Heart left ventricle (tissue), 13 donors: ENCODE measurements around the gene EWSR1.

Source experiments
- CTCF ChIP-seq, 12 donors: fragments of 200-600 bp; sonication (generic) in 4 of 12; IDR thresholded peaks; one replicate each; pipeline versions ENCODE4 v1.5.0 to v1.8.0; 2018 to 2022; ENCODE audit warnings: antibody characterized with exemption in 12 of 12, mild to moderate bottlenecking in 5 of 12
- POLR2A ChIP-seq, 2 donors: fragments of 450-650 bp; IDR thresholded peaks; one replicate each; pipeline ENCODE4 v1.6.1; 2017; ENCODE audit warnings: antibody characterized with exemption in 2 of 2, mild to moderate bottlenecking in 2 of 2, moderate library complexity in 2 of 2
- donor health status: ischemic (EF 13 %, LVEDD 7.1; RV severe dilation, severe dysfunction).
- donor health status: DM: no; HTN: yes; CAD: no.
- donor health status: DM: no; HTN: no; CAD: no.
- donor health status: ischemic (EF 25% LVEDD 6.9; RV normal size, moderate dysfunction).
- donor health status: ischemic (EF 25% LVEDD 5.7; RV mildly dilated, moderate dysfunction).
- donor health status: ischemic (EF 35%, LVEDD 5.7; RV mildly dilated, moderate dysfunction).
- donor health status: nonischemic (EF 11% LVEDD 7.7; RV severe dilation, severe dysfunction).
- donor health status: DM: yes; HTN: yes; CAD: no.
- donor health status: PGD.
- donor health status: ischemic (EF 29% LVEDD 5.4; RV normal size, mild dysfunction).
- donor health status: nonischemic (EF 23%, LVEDD 6.1; RV moderate dilation, normal function).

- TF ChIP-seq POLR2A (IDR thresholded peaks at IDR 0.05) (no peak), CTCF (IDR thresholded peaks at IDR 0.05) (no peak)
Measured at GRCh38 chr22:29338398-29338797, 70.3 kb downstream of the EWSR1 start.
